GM19452 (cell line): ENCODE results near the gene CSTF2.
"Not testable (repeated sequence)": the region's sequence is repeated elsewhere in the genome, so short reads cannot be mapped to it uniquely, and the experiment has no call there.

ENCODE experiments used
- ATAC-seq: cut with Tn5 transposase; IDR thresholded peaks from one replicate; pipeline ENCODE4 v1.9.1; 2021; ENCODE audit not compliant: unreplicated experiment

The CSTF2 gene, protein sequence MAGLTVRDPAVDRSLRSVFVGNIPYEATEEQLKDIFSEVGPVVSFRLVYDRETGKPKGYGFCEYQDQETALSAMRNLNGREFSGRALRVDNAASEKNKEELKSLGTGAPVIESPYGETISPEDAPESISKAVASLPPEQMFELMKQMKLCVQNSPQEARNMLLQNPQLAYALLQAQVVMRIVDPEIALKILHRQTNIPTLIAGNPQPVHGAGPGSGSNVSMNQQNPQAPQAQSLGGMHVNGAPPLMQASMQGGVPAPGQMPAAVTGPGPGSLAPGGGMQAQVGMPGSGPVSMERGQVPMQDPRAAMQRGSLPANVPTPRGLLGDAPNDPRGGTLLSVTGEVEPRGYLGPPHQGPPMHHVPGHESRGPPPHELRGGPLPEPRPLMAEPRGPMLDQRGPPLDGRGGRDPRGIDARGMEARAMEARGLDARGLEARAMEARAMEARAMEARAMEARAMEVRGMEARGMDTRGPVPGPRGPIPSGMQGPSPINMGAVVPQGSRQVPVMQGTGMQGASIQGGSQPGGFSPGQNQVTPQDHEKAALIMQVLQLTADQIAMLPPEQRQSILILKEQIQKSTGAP

DNA sequence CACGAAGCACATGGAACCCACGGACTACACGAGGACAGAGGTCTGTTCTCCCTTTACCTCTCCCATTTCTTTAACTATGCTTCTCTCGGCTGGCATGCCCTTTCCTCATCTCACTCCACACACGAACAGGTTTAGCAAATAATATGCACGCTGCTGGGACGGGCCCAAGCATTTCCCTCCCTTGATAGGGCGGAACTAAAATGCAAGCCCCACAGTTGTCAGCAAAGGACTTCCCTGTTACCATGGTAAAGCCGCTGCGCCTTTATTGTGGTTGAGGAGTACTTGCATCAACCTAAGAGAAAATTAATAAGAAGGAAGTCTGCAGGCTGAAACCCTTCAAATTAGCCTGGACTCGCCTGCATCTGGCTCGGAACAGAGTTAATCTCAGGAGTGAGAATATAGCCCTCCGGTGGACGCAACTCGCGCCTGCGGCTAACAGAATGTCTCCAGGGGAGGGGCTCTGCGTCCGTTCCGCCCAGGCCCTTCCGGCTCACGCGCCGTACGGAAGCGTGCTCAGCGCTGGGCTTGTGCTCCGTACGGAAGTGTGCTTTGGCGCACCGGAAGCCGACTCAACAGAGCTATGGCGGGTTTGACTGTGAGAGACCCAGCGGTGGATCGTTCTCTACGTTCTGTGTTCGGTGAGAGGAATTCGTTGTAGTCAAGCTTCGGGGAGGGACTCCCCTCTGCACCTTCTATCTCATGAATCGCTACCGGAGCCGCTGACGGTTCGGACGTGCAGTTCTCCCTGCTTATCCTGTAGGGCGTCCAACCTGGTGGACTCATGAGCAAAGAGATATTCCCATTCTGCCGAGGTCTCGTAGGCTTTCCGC lies at the start of gene CSTF2:
TSS of gene CSTF2 (plus strand) at position 555 of the 830 bp plus-strand sequence. CDS start at position 581, 26 bp downstream.
- peak; percentile 99 for ATAC-seq

DNA sequence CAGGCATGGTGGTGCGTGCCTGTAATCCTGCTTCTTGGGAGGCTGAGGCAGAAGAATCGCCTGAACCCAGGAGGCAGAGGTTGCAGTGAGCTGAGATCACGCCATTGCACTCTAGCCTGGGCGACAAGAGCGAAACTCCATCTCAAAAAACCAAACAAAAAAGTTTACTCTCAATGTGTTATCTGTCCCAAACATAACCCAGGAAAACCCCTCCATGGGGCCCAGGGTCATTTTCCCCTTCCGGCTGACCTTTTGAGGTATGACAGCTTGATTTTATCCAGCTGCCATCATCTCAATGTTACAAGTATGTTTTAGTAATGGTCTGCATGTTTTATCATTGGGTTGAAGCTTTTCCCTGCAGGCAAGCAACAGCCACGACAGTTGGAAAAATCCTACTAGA lies 23.8 kb upstream of the CSTF2 start:
- ATAC-seq = not testable (repeated sequence)

DNA sequence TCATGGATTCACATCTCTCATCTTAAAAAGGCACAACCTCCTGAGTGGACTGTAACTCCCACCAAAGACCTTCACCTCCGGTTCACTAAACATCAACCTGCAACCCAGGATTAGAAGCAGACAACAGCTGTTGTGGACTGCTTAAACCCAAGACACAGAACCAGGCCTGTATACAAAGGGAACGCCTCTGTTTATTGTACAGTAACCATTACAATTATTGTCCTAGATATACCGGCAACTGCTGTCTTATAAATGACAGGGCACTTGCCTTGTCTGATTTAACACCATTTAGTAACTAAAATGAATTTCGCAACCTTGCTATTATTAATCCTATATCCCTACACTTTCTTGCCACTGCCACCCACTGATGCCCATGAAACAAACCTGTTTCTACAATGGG lies 22.8 kb upstream of the CSTF2 start:
- ATAC-seq = no peak

DNA sequence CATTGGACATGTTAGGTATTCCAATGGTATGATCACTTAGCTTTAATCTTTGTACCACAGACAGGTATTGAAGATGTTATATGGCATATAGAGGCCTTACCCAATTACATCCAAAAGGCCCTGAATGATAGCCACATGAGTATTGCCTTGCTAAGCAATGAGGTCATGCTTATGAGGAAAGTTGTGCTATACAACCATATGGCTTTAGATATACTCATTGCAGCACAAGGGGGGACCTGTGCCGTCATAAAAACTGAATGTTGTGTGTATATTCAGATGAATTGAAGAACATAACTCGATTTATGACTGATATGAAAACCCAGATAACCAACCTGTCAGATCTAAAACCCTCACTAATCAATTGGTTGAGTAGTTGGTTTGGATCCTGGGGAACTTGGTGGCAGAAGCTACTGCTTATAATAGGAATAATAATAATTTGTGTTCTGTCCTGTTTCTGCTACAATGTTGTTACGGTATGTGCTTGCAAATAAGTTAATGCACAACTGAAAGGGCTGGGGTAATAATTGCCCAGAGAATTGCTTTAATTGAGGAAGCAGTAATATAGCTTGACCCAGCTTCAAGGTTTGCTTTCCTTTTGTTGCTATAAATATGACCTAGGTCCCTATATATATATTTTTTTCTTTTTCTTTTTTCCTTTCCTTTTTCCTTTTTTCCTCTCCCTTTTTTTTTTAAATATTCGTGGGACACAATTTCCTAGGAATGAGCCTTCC lies 21.5 kb upstream of the CSTF2 start:
- ATAC-seq = no peak

DNA sequence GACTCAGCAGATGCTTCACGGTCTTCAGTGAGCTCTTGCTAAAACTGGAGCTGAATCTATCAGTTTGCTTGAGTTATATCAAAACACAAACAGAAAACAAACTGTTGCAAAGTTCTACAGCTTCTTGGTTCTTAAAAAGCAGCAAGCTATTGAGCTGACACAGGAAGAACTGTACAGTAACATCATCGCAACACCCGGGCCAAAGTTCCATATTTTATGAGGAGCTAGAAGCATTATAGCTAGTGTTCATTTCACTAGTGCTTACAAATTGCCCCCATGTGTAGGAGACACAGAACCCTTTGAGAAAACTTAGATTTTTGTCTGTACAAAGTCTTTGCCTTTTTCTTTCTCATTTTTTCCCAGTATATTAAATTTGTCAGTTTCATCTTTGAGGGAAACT lies 17.3 kb upstream of the CSTF2 start:
- ATAC-seq = no peak

DNA sequence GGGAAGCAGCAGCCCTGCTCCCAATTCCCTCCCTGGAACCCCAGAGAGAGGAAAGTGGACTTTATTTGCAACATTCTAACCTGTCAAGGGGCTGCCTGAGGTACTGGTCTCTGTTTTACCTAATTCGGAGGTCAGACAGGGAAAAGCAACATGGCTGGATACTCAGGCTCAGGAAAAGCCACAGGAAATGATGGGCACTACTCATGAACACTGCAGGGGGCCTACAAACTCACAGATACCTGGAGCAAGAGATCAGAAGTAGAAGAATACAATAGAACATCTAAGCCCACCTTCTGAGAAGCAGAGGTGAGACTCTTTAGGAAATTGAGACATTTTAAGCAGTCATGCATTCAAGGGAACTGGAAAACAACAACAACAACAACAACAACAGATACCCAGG lies 15.4 kb upstream of the CSTF2 start:
- no peak for ATAC-seq

DNA sequence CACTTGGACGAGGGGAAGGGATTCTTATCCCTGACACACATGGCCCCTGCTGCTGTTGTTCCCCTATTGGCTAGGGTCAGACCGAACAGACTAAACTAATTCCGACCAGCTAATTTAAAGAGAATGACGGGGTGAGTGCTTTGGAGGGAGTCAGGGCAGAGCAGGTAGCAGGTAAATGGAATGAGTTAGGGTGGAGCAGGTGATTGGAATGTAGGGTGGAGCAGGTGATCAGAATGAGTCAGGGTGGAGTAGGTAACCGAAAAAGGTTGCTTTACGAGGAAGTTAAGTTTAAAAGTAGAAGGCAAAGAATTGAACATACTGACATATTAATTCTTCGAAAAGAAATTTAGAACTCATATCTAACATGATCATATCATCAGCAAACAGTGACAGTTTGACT lies 11.9 kb upstream of the CSTF2 start:
- not testable (repeated sequence) for ATAC-seq

DNA sequence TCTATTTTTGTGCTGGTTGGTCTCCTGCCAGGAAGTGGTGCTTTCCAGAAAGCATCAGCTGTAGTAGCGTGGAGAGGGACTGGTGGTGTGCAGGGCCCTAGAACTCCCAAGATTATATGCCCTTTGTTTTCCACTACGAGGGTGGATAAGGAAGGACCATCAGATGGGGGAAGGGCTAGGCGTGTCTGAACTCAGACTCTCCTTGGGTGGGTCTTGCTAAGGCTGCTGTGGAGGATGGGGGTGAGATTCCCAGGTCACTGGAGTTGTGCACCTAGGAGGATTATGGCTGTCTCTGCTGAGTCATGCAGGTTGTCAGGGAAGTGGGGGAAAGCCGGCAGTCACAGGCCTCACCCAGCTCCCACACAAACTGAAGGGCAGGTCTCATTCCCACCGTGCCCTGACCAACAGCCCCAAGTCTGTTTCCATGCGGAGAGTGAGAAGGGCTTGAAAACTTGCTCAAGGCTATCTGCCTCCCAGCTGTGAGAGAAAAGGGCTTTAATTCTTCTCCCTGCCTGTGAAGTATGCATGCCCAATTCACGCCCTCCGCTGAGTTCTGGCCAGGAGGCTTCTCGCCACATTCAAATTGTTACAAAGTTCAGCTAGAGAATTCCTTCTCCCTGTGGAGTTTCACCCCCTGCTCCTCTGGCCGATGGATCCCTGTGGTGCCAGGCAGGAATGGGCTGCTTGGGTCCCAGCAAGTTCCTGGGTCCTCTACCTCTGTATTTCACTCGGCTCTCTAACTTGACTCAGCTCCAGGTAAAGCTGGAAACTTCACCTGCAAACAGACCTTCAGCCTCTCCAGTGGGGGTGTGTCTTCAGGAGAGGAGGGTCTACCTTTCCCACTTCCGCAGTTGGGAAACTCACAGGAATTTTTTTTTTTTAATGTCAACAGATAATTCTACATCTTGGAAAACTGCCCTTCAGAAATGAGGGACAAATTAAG lies 7.7 kb upstream of the CSTF2 start:
- no peak for ATAC-seq

DNA sequence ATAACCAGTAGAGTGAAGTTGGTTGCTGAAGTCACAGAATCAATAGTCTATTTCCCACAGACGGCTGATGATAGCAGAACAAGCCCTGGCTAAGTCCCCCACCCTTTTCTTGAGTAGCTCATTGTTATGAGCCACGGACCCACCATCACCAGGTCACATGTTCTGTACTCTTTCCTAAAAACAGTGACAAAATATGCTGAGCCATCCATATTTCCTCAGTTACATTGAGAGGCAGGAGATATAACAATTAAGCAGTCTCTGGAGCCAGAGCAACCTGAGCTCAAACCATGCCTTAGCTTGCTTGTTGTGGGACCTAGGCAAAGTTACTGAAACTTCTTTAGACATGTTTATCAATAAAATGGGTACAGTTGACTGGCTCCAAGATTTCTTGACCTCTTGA lies 2.9 kb upstream of the CSTF2 start:
- ATAC-seq = no peak

DNA sequence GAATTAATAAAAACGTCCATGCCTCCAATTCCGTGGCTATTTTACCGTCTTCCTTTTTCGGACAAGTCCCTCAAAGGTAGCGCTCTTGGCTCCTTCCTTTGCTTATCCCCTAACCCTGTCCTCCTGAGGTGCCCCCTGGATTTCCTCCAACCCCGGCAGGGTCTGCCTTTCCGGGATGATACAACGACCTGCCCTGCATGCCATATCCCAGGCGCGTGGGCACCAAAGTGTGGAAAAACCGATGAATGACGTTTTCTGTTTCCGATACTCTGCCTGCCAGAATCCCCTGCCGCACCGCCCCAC lies 706 bp upstream of the CSTF2 start:
- no peak for ATAC-seq

DNA sequence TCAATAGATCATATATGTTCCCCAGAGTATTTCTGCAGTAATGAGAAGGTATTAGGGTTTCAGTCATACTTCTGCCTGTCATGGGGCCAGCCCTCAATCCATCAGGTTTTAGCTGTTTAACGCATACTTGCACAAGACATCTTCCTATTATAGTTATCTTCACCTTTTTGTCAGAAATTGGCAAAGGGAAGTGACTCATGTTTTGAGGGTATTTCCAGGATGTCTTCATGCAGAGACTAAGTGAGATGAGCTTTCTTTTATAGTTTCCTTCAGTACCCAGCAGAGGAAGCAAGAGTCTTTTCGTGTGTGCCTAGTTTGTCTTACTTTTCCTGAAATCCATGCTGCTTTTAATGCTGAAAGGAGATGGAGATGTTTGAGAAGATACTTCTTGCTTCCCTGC lies 9.5 kb downstream of the CSTF2 start:
- ATAC-seq = peak; percentile 72

DNA sequence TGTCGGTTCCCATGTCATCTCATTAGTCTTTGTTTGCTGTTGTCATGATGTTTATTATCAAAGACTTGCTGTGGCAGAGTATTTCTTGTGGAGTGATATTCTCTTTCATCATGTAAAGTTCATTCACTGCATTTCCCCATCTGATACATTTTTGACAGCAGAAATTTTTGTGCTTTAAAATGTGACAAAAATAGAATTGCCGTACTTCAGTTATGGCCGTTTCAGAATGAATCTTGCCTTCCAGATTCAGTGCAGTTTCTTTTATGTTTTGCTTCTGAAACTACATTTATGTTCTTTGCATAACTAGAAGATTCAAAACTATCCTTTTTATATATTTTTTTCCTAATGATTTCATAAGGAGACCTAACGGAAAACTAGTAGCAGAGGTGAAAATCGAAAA lies 10.0 kb downstream of the CSTF2 start:
- ATAC-seq = peak; percentile 32

DNA sequence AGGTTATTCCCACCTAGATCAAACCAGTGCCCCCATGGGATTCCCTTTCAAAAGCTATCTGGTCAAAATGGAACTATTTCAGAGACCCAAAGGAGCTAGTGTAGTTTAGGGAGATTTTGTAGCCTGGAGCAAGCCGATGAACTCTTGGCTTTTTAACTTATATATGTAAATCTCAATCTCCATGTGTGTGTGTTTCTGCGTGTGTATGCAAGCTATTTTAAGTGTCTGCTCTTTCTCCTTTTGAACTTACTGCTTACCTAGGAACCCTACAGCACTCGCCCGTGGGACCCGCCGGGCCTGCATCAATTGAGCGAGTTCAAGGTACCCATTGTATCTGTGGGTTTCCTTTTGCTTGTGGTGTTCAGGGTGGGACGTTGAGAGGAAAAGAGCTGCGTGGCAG lies 10.4 kb downstream of the CSTF2 start:
- peak; percentile 40 for ATAC-seq

DNA sequence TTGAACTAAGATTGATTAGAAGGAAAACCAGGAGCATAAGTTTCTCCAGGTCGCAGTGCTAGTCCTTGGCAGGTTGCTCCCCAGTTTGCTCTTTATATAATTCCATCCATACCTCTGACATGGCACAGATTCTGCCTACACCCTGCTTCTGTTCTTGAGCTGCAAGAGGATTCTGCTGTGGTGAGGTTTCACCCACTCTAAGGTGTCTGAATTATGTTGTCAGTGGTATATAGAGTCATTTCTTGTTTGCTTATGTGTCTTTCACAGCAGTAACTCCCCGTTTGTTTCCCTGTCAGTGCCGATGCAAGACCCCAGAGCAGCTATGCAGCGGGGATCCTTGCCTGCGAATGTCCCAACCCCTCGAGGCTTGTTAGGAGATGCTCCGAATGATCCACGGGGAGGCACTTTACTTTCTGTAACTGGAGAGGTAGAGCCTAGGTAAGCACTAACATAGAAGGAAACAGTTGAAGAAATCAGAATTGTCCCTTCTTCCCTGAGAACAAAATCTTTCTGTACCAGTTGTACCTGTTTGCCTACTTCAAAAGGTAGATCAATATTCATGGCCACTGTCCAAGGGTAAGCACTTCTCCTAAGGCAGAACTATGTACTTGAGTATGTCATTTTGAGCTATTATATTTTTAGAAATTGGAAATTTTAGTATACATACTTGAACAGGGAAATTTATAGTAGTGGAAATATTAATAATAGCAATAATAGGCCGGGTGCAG lies 11.2 kb downstream of the CSTF2 start:
- no peak for ATAC-seq

DNA sequence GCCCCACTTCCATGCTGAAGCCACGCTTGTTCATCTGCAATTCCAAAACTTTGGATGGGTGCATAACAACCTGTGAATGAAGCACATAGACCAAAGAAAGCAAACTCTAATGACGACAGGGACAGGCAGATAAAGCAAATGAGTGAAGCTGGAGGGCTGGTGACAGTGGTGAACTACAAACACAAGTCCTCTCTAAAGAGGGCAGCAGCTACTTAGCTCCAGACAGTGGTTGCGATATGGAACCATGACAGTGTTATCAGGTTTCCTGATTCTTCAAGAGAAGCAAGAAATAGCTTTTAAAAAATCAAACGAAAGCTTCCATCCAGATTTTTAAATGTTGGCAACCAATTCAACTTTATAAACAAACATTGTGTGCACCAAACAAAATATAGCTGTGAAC lies 30.1 kb downstream of the CSTF2 start:
- ATAC-seq = no peak

DNA sequence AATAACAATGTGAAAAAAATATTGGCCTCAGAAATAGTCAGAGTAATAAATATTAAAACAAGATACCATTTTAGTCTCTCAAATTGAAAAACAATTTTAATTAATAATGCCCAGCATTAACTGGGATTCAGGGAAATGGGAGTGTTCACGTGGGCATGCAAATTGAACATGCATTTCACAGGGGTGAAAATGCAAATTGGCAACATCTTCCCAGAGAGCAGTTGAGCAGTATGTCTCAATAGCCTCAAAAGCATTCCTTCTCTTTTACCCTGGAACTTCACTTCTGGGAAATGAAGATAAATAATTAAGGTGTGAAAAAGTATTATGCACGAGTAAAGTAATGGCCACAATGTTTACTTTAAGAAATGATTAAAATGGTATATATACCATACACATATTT lies 32.6 kb downstream of the CSTF2 start:
- no peak for ATAC-seq

DNA sequence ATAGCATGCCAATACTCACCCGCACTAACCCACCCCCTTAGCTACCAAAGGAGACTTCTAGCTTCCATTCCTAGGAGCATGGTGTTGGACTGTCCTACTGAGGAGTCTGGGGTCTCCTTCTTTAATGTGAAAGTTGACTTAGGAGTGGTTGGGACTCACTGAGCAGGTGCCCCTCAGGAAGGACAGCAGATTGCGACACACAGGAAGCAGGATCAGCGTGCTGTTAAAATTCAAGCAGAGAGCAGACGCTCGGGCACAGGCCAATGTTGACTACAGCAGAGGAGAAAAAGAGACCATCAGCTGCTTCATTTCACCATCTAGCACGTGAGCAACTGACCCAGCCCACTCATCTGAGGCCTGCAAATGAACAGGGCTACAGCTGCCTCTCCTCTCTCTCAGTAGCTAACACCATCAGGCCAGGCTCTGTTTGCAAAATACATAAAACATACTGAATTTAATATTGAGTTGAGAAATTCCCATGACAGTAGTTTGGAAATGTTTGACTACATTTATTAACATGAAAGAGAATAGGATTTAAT lies 43.2 kb downstream of the CSTF2 start:
- no peak for ATAC-seq

DNA sequence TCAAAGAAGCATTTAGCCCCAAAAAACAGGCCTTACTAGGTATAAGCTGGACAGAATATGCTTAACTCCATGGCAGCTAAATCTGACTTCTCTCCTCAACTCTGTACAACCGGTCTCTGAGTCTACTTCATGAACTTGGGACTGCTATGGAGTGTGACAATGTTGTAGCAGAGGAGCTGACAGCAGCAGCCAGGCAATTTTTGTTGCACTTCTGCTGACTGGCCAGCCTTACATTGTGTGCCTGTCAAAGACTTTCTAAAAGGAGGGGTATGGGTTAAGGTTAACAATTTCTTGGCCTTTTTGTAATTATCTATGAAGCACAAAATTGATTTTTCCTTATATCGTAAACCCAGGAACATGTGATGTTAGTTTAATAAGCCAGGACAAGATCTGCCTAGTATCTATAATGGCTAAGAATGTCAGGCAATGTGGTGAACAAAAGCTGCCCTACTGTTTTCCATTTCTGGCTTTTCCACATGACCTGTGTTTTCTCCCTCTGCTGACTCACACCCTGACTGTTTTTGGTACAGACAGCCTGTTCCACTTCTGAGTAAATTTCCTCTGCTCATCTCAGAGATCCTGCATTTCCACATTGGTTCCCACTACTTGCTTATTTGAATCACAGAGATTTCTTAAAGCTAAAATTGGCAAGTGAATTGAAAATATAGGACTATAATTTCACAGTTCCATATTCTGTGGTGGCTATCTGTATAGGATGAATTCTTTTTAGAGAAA lies 44.6 kb downstream of the CSTF2 start:
- no peak for ATAC-seq

DNA sequence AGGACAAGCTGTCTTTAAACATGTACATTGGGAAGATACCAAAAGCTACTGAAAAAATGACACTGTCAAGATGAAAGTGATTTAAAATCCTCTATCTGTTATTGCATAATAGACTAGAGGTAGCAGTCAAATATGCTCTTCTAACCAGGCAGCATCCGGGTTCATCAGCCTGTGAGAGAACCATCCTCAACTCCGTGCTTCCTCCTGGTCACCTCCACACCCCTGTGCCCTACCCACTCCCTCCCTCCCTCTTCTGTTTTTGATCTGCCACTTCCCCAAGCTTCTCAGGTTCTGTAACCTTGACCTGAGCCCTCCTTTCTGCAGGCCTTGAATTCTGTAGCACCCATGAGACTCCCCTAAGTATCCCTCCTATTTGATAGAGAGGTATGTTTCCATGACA lies 48.1 kb downstream of the CSTF2 start:
- no peak for ATAC-seq
